GM18867 (cell line): ENCODE measurements around the gene TET1.
"Not testable (repeated sequence)": the region's sequence is repeated elsewhere in the genome, so short reads cannot be mapped to it uniquely, and the experiment has no call there.

Experiments
- ATAC-seq: cut with Tn5 transposase; IDR thresholded peaks from one replicate; pipeline ENCODE4 v1.9.1; 2021; ENCODE audit warnings: mild to moderate bottlenecking, moderate library complexity; ENCODE audit not compliant: unreplicated experiment

TET1 gene

GRCh38 chr10:68562661-68563570 is 2.8 kb downstream of the TET1 start:
- ATAC-seq: no peak

- ATAC-seq: no peak
These were observed 4.6 kb downstream of the TET1 start for GRCh38 chr10:68564712-68565111.

- no peak for ATAC-seq
These were observed 5.5 kb downstream of the TET1 start for GRCh38 chr10:68565658-68566057.

GRCh38 chr10:68566351-68566750 is 6.2 kb downstream of the TET1 start:
- ATAC-seq: no peak

- no peak for ATAC-seq
These were observed 6.8 kb downstream of the TET1 start for GRCh38 chr10:68566955-68567354.

GRCh38 chr10:68572151-68572550 is 12.0 kb downstream of the TET1 start:
- ATAC-seq: no peak

- ATAC-seq: no peak
These were observed 13.9 kb downstream of the TET1 start for GRCh38 chr10:68574051-68574450.

GRCh38 chr10:68576118-68576517 is 16.0 kb downstream of the TET1 start:
- no peak for ATAC-seq

- no peak for ATAC-seq
These were observed 18.8 kb downstream of the TET1 start for GRCh38 chr10:68578974-68579373.

- not testable (repeated sequence) for ATAC-seq
These were observed 24.1 kb downstream of the TET1 start for GRCh38 chr10:68584187-68584586.

GRCh38 chr10:68586606-68587305 is 26.6 kb downstream of the TET1 start:
- no peak for ATAC-seq

GRCh38 chr10:68594405-68594804 is 34.3 kb downstream of the TET1 start:
- ATAC-seq: no peak

- no peak for ATAC-seq
These were observed 35.4 kb downstream of the TET1 start for GRCh38 chr10:68595513-68595912.

GRCh38 chr10:68597407-68597806 is 37.3 kb downstream of the TET1 start:
- no peak for ATAC-seq

GRCh38 chr10:68598978-68599770 is 39.0 kb downstream of the TET1 start:
- no peak for ATAC-seq

GRCh38 chr10:68599771-68600040 is 39.6 kb downstream of the TET1 start:
- no peak for ATAC-seq

- peak; percentile 84 for ATAC-seq
These were observed 40.1 kb downstream of the TET1 start for GRCh38 chr10:68600041-68600778.

GRCh38 chr10:68601501-68602265 is 41.5 kb downstream of the TET1 start:
- no peak for ATAC-seq

GRCh38 chr10:68602434-68602833 is 42.3 kb downstream of the TET1 start:
- ATAC-seq: no peak

- ATAC-seq: no peak
These were observed 43.6 kb downstream of the TET1 start for GRCh38 chr10:68603766-68604165.
